Measurements from ENCODE around the gene NGDN. TPM values are rescaled to one million over a fixed set of nuclear protein-coding genes. Genes with fewer than 3 reads are reported as not detected.

Gene NGDN
- total RNA-seq, 6 experiments from 2014 or later, result 12.0 to 16.5 (median 14.3) TPM

DNA sequence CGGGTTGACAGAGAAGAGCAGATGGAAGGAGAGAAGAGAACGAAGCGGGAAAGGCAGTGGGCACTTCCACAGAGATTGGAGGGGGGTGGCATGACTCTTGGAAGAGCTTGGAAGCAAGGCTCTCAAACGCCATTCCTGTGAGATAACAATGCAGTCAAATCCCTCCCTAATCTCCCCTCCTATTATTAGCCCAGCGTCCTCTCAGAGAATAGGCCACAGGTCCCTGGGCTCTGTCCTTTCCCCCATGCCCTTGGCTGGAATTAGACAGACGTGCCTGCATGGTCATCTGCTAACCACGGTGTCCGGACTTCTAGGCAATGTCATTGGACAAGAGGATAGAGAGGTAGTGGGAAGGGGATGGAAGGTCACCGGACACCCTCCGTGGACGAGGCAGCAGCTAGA, 26.1 kb upstream of the NGDN start:
- intact Hi-C loops (cut with DNase I), result no loop called here
- 47% methylated on average over 8 of the region's 11 CpGs for WGBS (ENCODE audit: insufficient coverage, low coverage, low lambda C conversion rate, missing lambda C conversion rate)
- no peaks in the 10 kb centered on the region for H3K36me3 ChIP-seq
- H3K9me3 ChIP-seq, result no peaks in the 10 kb centered on the region
- TF ChIP-seq POLR2A (IDR thresholded peaks at IDR 0.05), result no peak
- TF ChIP-seq CTCF (IDR thresholded peaks at IDR 0.05), result no peak
- no peak overlapping the region for H3K4me3 ChIP-seq
- H3K27ac ChIP-seq, result no peak overlapping the region
- H3K4me1 ChIP-seq, result no peaks in the 10 kb centered on the region
- H3K27me3 ChIP-seq, result no peaks in the 10 kb centered on the region
- ATAC-seq (no peak), DNase-seq (no peak)

DNA sequence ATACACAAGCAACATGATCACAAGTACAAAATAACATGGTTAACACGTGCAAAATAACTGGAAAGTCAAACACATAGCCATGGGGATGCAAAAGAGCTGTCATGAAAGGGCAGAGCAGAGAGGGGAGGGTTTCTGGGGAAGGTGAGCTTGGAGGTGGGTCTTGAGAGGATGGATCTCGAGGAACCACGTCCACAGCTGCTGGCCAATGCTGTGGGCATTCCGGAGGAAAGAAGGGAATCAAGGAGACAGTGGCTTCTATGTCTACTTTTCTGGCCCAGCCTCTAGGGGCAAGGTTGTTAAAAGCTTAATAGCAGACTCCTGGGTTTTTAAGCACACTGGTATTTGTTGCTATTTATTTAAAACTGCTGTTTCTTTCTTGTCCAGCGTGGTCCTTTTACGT, 25.6 kb upstream of the NGDN start:
- WGBS (ENCODE audit: insufficient coverage, low coverage, low lambda C conversion rate, missing lambda C conversion rate), result 63% methylated on average over 6 of the region's 6 CpGs
- intact Hi-C loops (cut with DNase I), result no loop called here
- no peaks in the 10 kb centered on the region for H3K36me3 ChIP-seq
- no peaks in the 10 kb centered on the region for H3K9me3 ChIP-seq
- DNase-seq (no peak), ATAC-seq (no peak)
- no peaks in the 10 kb centered on the region for H3K4me1 ChIP-seq
- H3K4me3 ChIP-seq, result no peak overlapping the region
- no peaks in the 10 kb centered on the region for H3K27me3 ChIP-seq
- TF ChIP-seq CTCF (IDR thresholded peaks at IDR 0.05), result no peak
- TF ChIP-seq POLR2A (IDR thresholded peaks at IDR 0.05), result no peak
- no peak overlapping the region for H3K27ac ChIP-seq

- intact Hi-C loops (cut with DNase I), result no loop called here
- Histone ChIP-seq H3K27ac (no peak overlapping the region), H3K4me1 (no peaks in the 10 kb centered on the region), H3K27me3 (no peaks in the 10 kb centered on the region), H3K9me3 (no peaks in the 10 kb centered on the region), H3K36me3 (no peaks in the 10 kb centered on the region), H3K4me3 (no peak overlapping the region)
- DNase-seq (no peak), ATAC-seq (no peak)
- TF ChIP-seq POLR2A (IDR thresholded peaks at IDR 0.05) (no peak), CTCF (IDR thresholded peaks at IDR 0.05) (no peak)
- 25% methylated on average over 1 of the region's 1 CpG for WGBS (ENCODE audit: insufficient coverage, low coverage, low lambda C conversion rate, missing lambda C conversion rate)
Measured at GRCh38 chr14:23444314-23444713, 25.2 kb upstream of the NGDN start.

- ATAC-seq, result no peak
- intact Hi-C loops (cut with DNase I), result no loop called here
- Histone ChIP-seq H3K27me3 (no peaks in the 10 kb centered on the region), H3K9me3 (no peaks in the 10 kb centered on the region), H3K4me1 (no peaks in the 10 kb centered on the region), H3K4me3 (no peak overlapping the region), H3K36me3 (no peaks in the 10 kb centered on the region), H3K27ac (no peak overlapping the region)
- 48% methylated on average over 3 of the region's 4 CpGs for WGBS (ENCODE audit: insufficient coverage, low coverage, low lambda C conversion rate, missing lambda C conversion rate)
- TF ChIP-seq CTCF (IDR thresholded peaks at IDR 0.05) (no peak), POLR2A (IDR thresholded peaks at IDR 0.05) (no peak)
- no peak for DNase-seq
Measured at GRCh38 chr14:23445773-23446172, 23.7 kb upstream of the NGDN start.

- 64% methylated on average over 3 of the region's 4 CpGs for WGBS (ENCODE audit: insufficient coverage, low coverage, low lambda C conversion rate, missing lambda C conversion rate)
- TF ChIP-seq CTCF (IDR thresholded peaks at IDR 0.05), result no peak
- no peak for DNase-seq
- Histone ChIP-seq H3K4me1 (no peaks in the 10 kb centered on the region), H3K36me3 (no peaks in the 10 kb centered on the region), H3K27me3 (no peaks in the 10 kb centered on the region), H3K9me3 (no peaks in the 10 kb centered on the region), H3K4me3 (no peak overlapping the region), H3K27ac (no peak overlapping the region)
- intact Hi-C loops (cut with DNase I), result no loop called here
- ATAC-seq, result peak in 1 of 4 donors; percentile 18
Measured at GRCh38 chr14:23446291-23446851, 23.1 kb upstream of the NGDN start.
